GM12878 (cell line): ENCODE results near the gene GARIN5B. TPM values are rescaled to one million over a fixed set of nuclear protein-coding genes. Genes with fewer than 3 reads are reported as not detected.
A peak's percentile ranks its signal among the peaks of the same experiment; 100 is the strongest.

Experiments used
- BHLHE40 ChIP-seq, 2 experiments: fragments of 450-650 bp in 1 of 2; IDR thresholded peaks; 2 replicates each; pipeline ENCODE4 v1.6.1; 2011 to 2017; ENCODE audit warnings: low read depth in 2 of 2, borderline replicate concordance in 1 of 2, improper control_type of control experiment in 1 of 2, low read length in 1 of 2, mild to moderate bottlenecking in 1 of 2
- EZH2 ChIP-seq: IDR thresholded peaks from 2 replicates; pipeline ENCODE4 v1.6.1; 2012; ENCODE audit warnings: low read depth, mild to moderate bottlenecking, control low read depth, inconsistent platforms, low read length, borderline replicate concordance; ENCODE audit not compliant: control insufficient read depth
- FOXM1 ChIP-seq: IDR thresholded peaks from 2 replicates; pipeline ENCODE4 v1.6.1; 2012; ENCODE audit warnings: low read depth, mild to moderate bottlenecking, inconsistent platforms, low read length, moderate library complexity
- JUNB ChIP-seq: IDR thresholded peaks from 2 replicates; pipeline ENCODE4 v1.6.1; 2016; ENCODE audit warnings: antibody characterized with exemption, mild to moderate bottlenecking
- KLF5 ChIP-seq: fragments of 450-650 bp; IDR thresholded peaks from 2 replicates; pipeline ENCODE4 v1.6.1; 2014; ENCODE audit warnings: mild to moderate bottlenecking; ENCODE audit not compliant: partially characterized antibody
- NR2F1 ChIP-seq: fragments of 450-650 bp; conservative IDR thresholded peaks from 2 replicates; pipeline ENCODE4 v1.6.1; 2017; ENCODE audit warnings: mild to moderate bottlenecking
- NRF1 ChIP-seq: conservative IDR thresholded peaks from 2 replicates; pipeline ENCODE4 v1.6.1; 2011; ENCODE audit warnings: mild to moderate bottlenecking, low read depth, low read length, improper control_type of control experiment
- RB1 ChIP-seq: fragments of 450-650 bp; formaldehyde crosslinking; IDR thresholded peaks from 2 replicates; pipeline ENCODE4 v1.6.1; 2017; ENCODE audit warnings: mild to moderate bottlenecking, borderline replicate concordance
- RUNX3 ChIP-seq: IDR thresholded peaks from 2 replicates; pipeline ENCODE4 v1.6.1; 2012; ENCODE audit warnings: low read length, inconsistent platforms
- SP1 ChIP-seq: IDR thresholded peaks from one replicate; pipeline ENCODE4 v1.6.1; 2011; ENCODE audit warnings: low read depth, low read length
- SRF ChIP-seq, 2 experiments: IDR thresholded peaks; 2 replicates each; pipeline ENCODE4 v1.6.1; 2011; ENCODE audit warnings: low read depth in 2 of 2, low read length in 2 of 2, mild to moderate bottlenecking in 1 of 2, moderate library complexity in 1 of 2
- SUZ12 ChIP-seq: fragments of 200-600 bp; sonication (generic); IDR thresholded peaks from one replicate; pipeline ENCODE4 v1.6.1; 2018; ENCODE audit warnings: antibody characterized with exemption, mild to moderate bottlenecking; ENCODE audit not compliant: unreplicated experiment
- TCF7 ChIP-seq: IDR thresholded peaks from 2 replicates; pipeline ENCODE4 v1.6.1; 2014; ENCODE audit warnings: antibody characterized with exemption, borderline replicate concordance
- ZNF622 ChIP-seq: fragments of 450-650 bp; IDR thresholded peaks from 2 replicates; pipeline ENCODE4 v1.6.1; 2017; ENCODE audit warnings: mild to moderate bottlenecking, inconsistent platforms
- polyA plus RNA-seq, 11 experiments: library from polyadenylated mRNA; depleted of rRNA in 4 of 11; unstranded in 6 of 11; stranded (reverse) in 5 of 11; fragments of >200 nt; fragmentation: Nextera tagmentation in 4 of 11; fragmentation: Illumina TruSeq in 1 of 11; extraction: Ambion mirVana in 4 of 11; extraction: Trizol in 1 of 11; gene quantifications; 1 replicate in 1 of 11; 2 replicates in 10 of 11; pipeline versions ENCODE4 v1.2.1 to v1.2.3, GENCODE V29; 2011 to 2016; ENCODE audit warnings: inconsistent platforms in 2 of 11, missing spikeins in 2 of 11, low read depth in 1 of 11
- total RNA-seq, 4 experiments: library from RNA; depleted of rRNA in 3 of 4; stranded (reverse); fragments of >200 nt in 3 of 4; fragmentation: Illumina TruSeq in 1 of 4; extraction: Trizol in 1 of 4; gene quantifications; 2 replicates each; pipeline versions ENCODE4 v1.2.1 to v1.2.3, GENCODE V29; 2013 to 2021
- TF ChIP-seq, protein P1 (sequence below): fragments of 450-650 bp; IDR thresholded peaks from 2 replicates; pipeline ENCODE4 v1.6.1; 2018; ENCODE audit warnings: mild to moderate bottlenecking, low read depth, moderate library complexity; ENCODE audit not compliant: partially characterized antibody
- TF ChIP-seq, protein P2 (sequence below): fragments of 450-650 bp; IDR thresholded peaks from 2 replicates; pipeline ENCODE4 v1.6.1; 2016; ENCODE audit warnings: mild to moderate bottlenecking, moderate library complexity, borderline replicate concordance
- TF ChIP-seq, protein P3 (sequence below): IDR thresholded peaks from 2 replicates; pipeline ENCODE4 v1.6.1; 2012; ENCODE audit warnings: improper control_type of control experiment, low read depth, low read length; ENCODE audit not compliant: insufficient replicate concordance

The GARIN5B gene
- total and polyA plus RNA-seq, 10 of the 15 experiments (the other 5 are each of a cell fraction or from before 2014, with no cell fraction given): not detected

DNA sequence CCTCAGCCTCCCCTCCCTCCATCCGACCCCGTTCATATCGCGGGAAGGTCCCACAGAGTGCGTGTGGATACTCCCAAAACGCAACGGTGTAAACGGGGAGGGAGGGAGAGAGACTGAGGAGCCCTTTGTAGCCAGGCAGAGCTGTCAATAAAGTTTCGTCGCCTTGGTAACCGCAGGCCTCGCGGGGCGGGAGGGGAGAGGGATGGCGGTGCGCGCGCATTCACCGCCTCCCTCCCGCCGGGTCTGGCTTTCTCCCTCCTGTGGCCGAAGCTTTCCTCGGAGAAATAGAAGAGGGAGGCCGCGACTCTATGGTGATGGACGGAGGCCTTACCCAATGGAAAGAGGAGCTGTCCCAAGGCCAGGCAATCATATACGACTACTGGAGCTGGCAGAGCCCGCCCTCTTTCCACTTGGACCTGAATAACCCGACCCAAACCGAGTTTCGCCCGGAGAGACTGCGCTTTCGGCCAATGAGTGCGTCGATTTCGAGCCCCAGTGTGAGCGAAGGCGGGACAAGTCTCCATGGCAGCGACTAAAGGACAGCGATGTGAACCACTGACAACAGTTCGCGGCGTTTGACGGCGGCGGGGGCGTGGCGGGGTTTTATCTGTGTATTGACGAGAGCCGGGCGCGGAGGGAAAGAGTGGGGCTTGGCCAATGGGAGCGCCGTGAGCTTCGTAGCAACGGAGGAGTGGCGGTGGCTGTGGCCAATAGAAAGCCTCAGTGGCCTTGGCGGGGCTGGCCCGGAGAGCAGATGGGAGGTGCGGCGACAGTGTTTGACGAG lies 23.8 kb downstream of the GARIN5B start, which contains the start of gene KMT5C (continued):
- TF ChIP-seq, protein P1, sequence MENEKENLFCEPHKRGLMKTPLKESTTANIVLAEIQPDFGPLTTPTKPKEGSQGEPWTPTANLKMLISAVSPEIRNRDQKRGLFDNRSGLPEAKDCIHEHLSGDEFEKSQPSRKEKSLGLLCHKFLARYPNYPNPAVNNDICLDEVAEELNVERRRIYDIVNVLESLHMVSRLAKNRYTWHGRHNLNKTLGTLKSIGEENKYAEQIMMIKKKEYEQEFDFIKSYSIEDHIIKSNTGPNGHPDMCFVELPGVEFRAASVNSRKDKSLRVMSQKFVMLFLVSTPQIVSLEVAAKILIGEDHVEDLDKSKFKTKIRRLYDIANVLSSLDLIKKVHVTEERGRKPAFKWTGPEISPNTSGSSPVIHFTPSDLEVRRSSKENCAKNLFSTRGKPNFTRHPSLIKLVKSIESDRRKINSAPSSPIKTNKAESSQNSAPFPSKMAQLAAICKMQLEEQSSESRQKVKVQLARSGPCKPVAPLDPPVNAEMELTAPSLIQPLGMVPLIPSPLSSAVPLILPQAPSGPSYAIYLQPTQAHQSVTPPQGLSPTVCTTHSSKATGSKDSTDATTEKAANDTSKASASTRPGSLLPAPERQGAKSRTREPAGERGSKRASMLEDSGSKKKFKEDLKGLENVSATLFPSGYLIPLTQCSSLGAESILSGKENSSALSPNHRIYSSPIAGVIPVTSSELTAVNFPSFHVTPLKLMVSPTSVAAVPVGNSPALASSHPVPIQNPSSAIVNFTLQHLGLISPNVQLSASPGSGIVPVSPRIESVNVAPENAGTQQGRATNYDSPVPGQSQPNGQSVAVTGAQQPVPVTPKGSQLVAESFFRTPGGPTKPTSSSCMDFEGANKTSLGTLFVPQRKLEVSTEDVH: peak; percentile 84
- TF ChIP-seq SUZ12 (no peak), NR2F1 (0 out of 2 replicates have a peak, but pooled peaks have one; percentile 9), KLF5 (peak; percentile 96), JUNB (no peak), BHLHE40 (IDR thresholded peaks at IDR 0.05; ENCODE audit: borderline replicate concordance in 1 of 2, low read depth in 2 of 2, low read length in 1 of 2) (peak in 1 of 2 experiments; percentile 37; a peak in 1 of 4 replicates), NRF1 (0 out of 2 replicates have a peak, but pooled peaks have one; percentile 4), FOXM1 (no peak), SRF (IDR thresholded peaks at IDR 0.05; ENCODE audit: low read depth in 2 of 2, low read length in 2 of 2) (no peak), SP1 (peak; percentile 98), EZH2 (no peak), RUNX3 (peak; percentile 72), ZNF622 (no peak), RB1 (peak; percentile 56; the same call in 1 of the 2 replicates), TCF7 (no peak)
- TF ChIP-seq, protein P2, sequence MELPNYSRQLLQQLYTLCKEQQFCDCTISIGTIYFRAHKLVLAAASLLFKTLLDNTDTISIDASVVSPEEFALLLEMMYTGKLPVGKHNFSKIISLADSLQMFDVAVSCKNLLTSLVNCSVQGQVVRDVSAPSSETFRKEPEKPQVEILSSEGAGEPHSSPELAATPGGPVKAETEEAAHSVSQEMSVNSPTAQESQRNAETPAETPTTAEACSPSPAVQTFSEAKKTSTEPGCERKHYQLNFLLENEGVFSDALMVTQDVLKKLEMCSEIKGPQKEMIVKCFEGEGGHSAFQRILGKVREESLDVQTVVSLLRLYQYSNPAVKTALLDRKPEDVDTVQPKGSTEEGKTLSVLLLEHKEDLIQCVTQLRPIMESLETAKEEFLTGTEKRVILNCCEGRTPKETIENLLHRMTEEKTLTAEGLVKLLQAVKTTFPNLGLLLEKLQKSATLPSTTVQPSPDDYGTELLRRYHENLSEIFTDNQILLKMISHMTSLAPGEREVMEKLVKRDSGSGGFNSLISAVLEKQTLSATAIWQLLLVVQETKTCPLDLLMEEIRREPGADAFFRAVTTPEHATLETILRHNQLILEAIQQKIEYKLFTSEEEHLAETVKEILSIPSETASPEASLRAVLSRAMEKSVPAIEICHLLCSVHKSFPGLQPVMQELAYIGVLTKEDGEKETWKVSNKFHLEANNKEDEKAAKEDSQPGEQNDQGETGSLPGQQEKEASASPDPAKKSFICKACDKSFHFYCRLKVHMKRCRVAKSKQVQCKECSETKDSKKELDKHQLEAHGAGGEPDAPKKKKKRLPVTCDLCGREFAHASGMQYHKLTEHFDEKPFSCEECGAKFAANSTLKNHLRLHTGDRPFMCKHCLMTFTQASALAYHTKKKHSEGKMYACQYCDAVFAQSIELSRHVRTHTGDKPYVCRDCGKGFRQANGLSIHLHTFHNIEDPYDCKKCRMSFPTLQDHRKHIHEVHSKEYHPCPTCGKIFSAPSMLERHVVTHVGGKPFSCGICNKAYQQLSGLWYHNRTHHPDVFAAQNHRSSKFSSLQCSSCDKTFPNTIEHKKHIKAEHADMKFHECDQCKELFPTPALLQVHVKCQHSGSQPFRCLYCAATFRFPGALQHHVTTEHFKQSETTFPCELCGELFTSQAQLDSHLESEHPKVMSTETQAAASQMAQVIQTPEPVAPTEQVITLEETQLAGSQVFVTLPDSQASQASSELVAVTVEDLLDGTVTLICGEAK: peak; percentile 98
- TF ChIP-seq, protein P3, sequence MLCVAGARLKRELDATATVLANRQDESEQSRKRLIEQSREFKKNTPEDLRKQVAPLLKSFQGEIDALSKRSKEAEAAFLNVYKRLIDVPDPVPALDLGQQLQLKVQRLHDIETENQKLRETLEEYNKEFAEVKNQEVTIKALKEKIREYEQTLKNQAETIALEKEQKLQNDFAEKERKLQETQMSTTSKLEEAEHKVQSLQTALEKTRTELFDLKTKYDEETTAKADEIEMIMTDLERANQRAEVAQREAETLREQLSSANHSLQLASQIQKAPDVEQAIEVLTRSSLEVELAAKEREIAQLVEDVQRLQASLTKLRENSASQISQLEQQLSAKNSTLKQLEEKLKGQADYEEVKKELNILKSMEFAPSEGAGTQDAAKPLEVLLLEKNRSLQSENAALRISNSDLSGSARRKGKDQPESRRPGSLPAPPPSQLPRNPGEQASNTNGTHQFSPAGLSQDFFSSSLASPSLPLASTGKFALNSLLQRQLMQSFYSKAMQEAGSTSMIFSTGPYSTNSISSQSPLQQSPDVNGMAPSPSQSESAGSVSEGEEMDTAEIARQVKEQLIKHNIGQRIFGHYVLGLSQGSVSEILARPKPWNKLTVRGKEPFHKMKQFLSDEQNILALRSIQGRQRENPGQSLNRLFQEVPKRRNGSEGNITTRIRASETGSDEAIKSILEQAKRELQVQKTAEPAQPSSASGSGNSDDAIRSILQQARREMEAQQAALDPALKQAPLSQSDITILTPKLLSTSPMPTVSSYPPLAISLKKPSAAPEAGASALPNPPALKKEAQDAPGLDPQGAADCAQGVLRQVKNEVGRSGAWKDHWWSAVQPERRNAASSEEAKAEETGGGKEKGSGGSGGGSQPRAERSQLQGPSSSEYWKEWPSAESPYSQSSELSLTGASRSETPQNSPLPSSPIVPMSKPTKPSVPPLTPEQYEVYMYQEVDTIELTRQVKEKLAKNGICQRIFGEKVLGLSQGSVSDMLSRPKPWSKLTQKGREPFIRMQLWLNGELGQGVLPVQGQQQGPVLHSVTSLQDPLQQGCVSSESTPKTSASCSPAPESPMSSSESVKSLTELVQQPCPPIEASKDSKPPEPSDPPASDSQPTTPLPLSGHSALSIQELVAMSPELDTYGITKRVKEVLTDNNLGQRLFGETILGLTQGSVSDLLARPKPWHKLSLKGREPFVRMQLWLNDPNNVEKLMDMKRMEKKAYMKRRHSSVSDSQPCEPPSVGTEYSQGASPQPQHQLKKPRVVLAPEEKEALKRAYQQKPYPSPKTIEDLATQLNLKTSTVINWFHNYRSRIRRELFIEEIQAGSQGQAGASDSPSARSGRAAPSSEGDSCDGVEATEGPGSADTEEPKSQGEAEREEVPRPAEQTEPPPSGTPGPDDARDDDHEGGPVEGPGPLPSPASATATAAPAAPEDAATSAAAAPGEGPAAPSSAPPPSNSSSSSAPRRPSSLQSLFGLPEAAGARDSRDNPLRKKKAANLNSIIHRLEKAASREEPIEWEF: no peak
